Mesenchymal stem cell (in vitro differentiated cells and primary cell): ENCODE results near the gene TMEM178B.
A peak's percentile ranks its signal among the peaks of the same experiment; 100 is the strongest.

Experiments used
- DNase-seq: peaks from one replicate; pipeline ENCODE4 v3.0.0-alpha.2; 2013
- H2AFZ ChIP-seq: one replicate; pipeline ENCODE4 v1.6.1; 2013; ENCODE audit warnings: low read depth, mild to moderate bottlenecking, control low read depth, inconsistent platforms, low read length, moderate library complexity
- H2AK5ac ChIP-seq: 2 replicates; pipeline ENCODE4 v1.6.1; 2013; ENCODE audit warnings: low read length, moderate library complexity, mild to moderate bottlenecking, inconsistent platforms; ENCODE audit not compliant: severe bottlenecking
- H2BK120ac ChIP-seq: one replicate; pipeline ENCODE4 v1.6.1; 2013; ENCODE audit warnings: low read depth, mild to moderate bottlenecking, inconsistent platforms, low read length, moderate library complexity
- H2BK12ac ChIP-seq, 2 experiments: one replicate each; pipeline ENCODE4 v1.6.1; 2013; ENCODE audit warnings: inconsistent platforms in 2 of 2, low read length in 2 of 2, mild to moderate bottlenecking in 2 of 2, moderate library complexity in 2 of 2, control low read depth in 1 of 2
- H2BK15ac ChIP-seq: one replicate; pipeline ENCODE4 v1.6.1; 2013; ENCODE audit warnings: mild to moderate bottlenecking, low read depth, inconsistent platforms; ENCODE audit not compliant: poor library complexity, severe bottlenecking
- H2BK5ac ChIP-seq: 2 replicates; pipeline ENCODE4 v1.6.1; 2013; ENCODE audit warnings: low read depth, mild to moderate bottlenecking, low read length, control low read depth, inconsistent platforms; ENCODE audit not compliant: poor library complexity, severe bottlenecking
- H3K14ac ChIP-seq, 2 experiments: one replicate each; pipeline ENCODE4 v1.6.1; 2013; ENCODE audit warnings: inconsistent platforms in 2 of 2, low read length in 2 of 2, control low read depth in 1 of 2, mild to moderate bottlenecking in 1 of 2, moderate library complexity in 1 of 2
- H3K18ac ChIP-seq, 2 experiments: one replicate each; pipeline ENCODE4 v1.6.1; 2013; ENCODE audit warnings: inconsistent platforms in 2 of 2, low read length in 2 of 2, control low read depth in 1 of 2, low read depth in 1 of 2, mild to moderate bottlenecking in 1 of 2
- H3K23ac ChIP-seq, 2 experiments: one replicate each; pipeline ENCODE4 v1.6.1; 2013; ENCODE audit warnings: inconsistent platforms in 2 of 2, low read length in 2 of 2, mild to moderate bottlenecking in 2 of 2, moderate library complexity in 2 of 2, control low read depth in 1 of 2
- H3K27ac ChIP-seq: 2 replicates; pipeline ENCODE4 v1.5.1; 2013; ENCODE audit warnings: mild to moderate bottlenecking, moderate library complexity, low read length, control low read depth, inconsistent platforms; ENCODE audit not compliant: poor library complexity, severe bottlenecking
- H3K27me3 ChIP-seq, 2 experiments: 2 replicates each; pipeline versions ENCODE4 v1.6.1 to v1.7.0; 2013; ENCODE audit warnings: low read length in 2 of 2, mild to moderate bottlenecking in 2 of 2, moderate library complexity in 2 of 2, control low read depth in 1 of 2, inconsistent platforms in 1 of 2; ENCODE audit not compliant: control insufficient read depth in 1 of 2, insufficient read depth in 1 of 2
- H3K36me3 ChIP-seq, 2 experiments: 2 replicates each; pipeline versions ENCODE4 v1.6.1 to v1.7.0; 2013; ENCODE audit warnings: low read length in 2 of 2, control low read depth in 1 of 2, inconsistent platforms in 1 of 2, low read depth in 1 of 2, mild to moderate bottlenecking in 1 of 2; ENCODE audit not compliant: insufficient read depth in 2 of 2, control insufficient read depth in 1 of 2
- H3K4ac ChIP-seq, 2 experiments: one replicate each; pipeline ENCODE4 v1.6.1; 2013; ENCODE audit warnings: inconsistent platforms in 2 of 2, low read length in 2 of 2, mild to moderate bottlenecking in 2 of 2, moderate library complexity in 2 of 2, control low read depth in 1 of 2, low read depth in 1 of 2
- H3K4me1 ChIP-seq: 2 replicates; pipeline ENCODE4 v1.6.1; 2013; ENCODE audit warnings: low read depth, low read length, control low read depth; ENCODE audit not compliant: control insufficient read depth, insufficient read depth
- H3K4me2 ChIP-seq: 2 replicates; pipeline ENCODE4 v1.6.1; 2013; ENCODE audit warnings: low read length, mild to moderate bottlenecking, inconsistent platforms; ENCODE audit not compliant: poor library complexity, severe bottlenecking
- H3K4me3 ChIP-seq, 2 experiments: 2 replicates each; pipeline versions ENCODE4 v1.5.1 to v1.7.0; 2013; ENCODE audit warnings: low read length in 2 of 2, mild to moderate bottlenecking in 2 of 2, control low read depth in 1 of 2, low read depth in 1 of 2; ENCODE audit not compliant: insufficient read depth in 1 of 2
- H3K79me1 ChIP-seq: replicated peaks from 2 replicates; pipeline ENCODE4 v1.6.1; 2013; ENCODE audit warnings: mild to moderate bottlenecking, control low read depth, low read length, inconsistent platforms; ENCODE audit not compliant: poor library complexity, severe bottlenecking
- H3K9ac ChIP-seq: 2 replicates; pipeline ENCODE4 v1.7.0; 2013; ENCODE audit warnings: mild to moderate bottlenecking, low read length, moderate library complexity
- H3K9me3 ChIP-seq: 2 replicates; pipeline ENCODE4 v1.7.0; 2013; ENCODE audit warnings: mild to moderate bottlenecking, low read length; ENCODE audit not compliant: control insufficient read depth
- H4K8ac ChIP-seq: one replicate; pipeline ENCODE4 v1.6.1; 2013; ENCODE audit warnings: inconsistent platforms, mild to moderate bottlenecking, low read length, moderate library complexity
- H4K91ac ChIP-seq: one replicate; pipeline ENCODE4 v1.6.1; 2013; ENCODE audit warnings: mild to moderate bottlenecking, low read length, inconsistent platforms
- WGBS: methylation state at CpG from one replicate; pipeline ENCODE4 v1.1.7; 2013; ENCODE audit warnings: mixed read lengths; 5-methylcytosine and 5-hydroxymethylcytosine counted together

TMEM178B gene

DNA sequence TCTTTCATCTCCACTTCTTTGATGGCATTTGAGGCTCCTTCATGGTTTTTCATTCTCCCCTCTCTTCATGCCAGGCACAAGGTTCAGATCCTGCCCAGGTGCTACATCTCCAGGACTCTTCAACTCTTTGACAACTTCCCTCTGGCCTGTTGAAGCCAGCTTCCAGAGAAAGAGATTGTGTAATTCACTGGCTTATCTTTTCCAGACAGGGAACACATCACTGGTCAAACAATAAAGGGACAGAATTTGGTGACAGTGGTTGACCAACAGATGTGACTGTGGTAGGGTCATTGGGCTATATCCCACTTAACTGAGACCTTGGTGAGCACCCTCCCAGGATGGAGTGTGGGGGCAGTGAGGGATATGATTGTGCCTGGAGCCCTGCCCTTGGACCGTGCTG is 365.9 kb downstream of the TMEM178B start:
- H2BK120ac ChIP-seq = no peak overlapping the region
- H2AK5ac ChIP-seq = no peak overlapping the region
- H3K9ac ChIP-seq = no peak overlapping the region
- H3K4me2 ChIP-seq = no peak overlapping the region
- no peak overlapping the region for H3K4ac ChIP-seq
- 13% methylated on average over 1 of the region's 1 CpG for WGBS
- no peak overlapping the region for H4K8ac ChIP-seq
- H4K91ac ChIP-seq = no peak overlapping the region
- no peak overlapping the region for H2BK5ac ChIP-seq
- no peak overlapping the region for H3K4me3 ChIP-seq
- no peak overlapping the region for H2AFZ ChIP-seq
- H3K36me3 ChIP-seq = peaks cover 0 to 2% of the 10 kb centered on the region in 2 experiments
- DNase-seq = no peak
- H3K9me3 ChIP-seq = no peaks in the 10 kb centered on the region
- no peak overlapping the region for H2BK15ac ChIP-seq
- no peak overlapping the region for H3K14ac ChIP-seq
- H3K27me3 ChIP-seq = peaks cover 0 to 2% of the 10 kb centered on the region in 2 experiments
- no peak overlapping the region for H3K23ac ChIP-seq
- no peak overlapping the region for H2BK12ac ChIP-seq
- H3K4me1 ChIP-seq = peaks cover 12% of the 10 kb centered on the region
- H3K18ac ChIP-seq = no peak overlapping the region
- no peaks in the 10 kb centered on the region for H3K79me1 ChIP-seq
- no peak overlapping the region for H3K27ac ChIP-seq

DNA sequence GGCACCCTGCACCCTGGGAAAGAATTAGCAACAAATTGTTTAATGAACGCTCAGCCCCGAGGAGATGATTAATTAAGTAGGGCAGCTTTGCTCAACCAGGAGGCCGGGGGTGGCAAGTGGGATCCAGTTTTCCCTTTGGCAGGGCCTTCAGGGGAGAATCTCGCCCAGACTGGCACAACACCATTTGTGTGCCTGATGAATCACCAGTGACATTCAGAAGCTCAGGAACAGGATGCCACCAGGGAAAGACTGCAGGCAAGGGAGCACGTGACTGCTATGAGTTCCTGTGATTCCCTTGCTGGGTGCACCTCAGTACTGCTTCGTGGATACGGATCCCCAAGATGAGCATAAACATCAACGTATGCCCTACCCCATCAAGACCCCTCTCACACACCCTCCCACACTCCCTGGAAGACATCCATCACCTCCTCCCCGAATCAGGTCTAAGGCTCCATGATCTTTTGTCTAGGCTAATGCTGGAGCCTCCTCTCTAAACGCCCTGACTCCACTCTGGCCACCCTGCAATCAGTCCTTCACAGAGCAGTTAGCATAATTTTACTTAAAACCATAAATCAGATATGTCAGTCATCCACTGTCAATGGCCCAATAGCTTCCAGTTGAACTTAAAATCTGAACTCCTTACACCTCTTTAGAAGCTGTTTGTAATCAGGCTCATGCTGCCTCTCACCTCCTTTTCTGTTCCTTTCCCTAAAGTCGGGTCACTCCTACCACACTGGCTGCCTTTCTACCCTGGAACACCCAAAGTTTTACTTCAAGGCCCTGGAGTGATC is 368.2 kb downstream of the TMEM178B start:
- H3K79me1 ChIP-seq = no peaks in the 10 kb centered on the region
- no peak overlapping the region for H3K27ac ChIP-seq
- no peak overlapping the region for H2BK120ac ChIP-seq
- peaks cover 6% of the 10 kb centered on the region for H3K4me1 ChIP-seq
- H3K4ac ChIP-seq = no peak overlapping the region
- peaks cover 0 to 2% of the 10 kb centered on the region in 2 experiments for H3K36me3 ChIP-seq
- H3K23ac ChIP-seq = no peak overlapping the region
- DNase-seq = no peak
- peaks cover 0 to 2% of the 10 kb centered on the region in 2 experiments for H3K27me3 ChIP-seq
- no peak overlapping the region for H3K4me3 ChIP-seq
- H2BK12ac ChIP-seq = no peak overlapping the region
- no peak overlapping the region for H4K8ac ChIP-seq
- H2AFZ ChIP-seq = no peak overlapping the region
- no peak overlapping the region for H3K4me2 ChIP-seq
- 67% methylated on average over 11 of the region's 11 CpGs for WGBS
- H2AK5ac ChIP-seq = no peak overlapping the region
- H2BK5ac ChIP-seq = no peak overlapping the region
- no peaks in the 10 kb centered on the region for H3K9me3 ChIP-seq
- no peak overlapping the region for H4K91ac ChIP-seq
- H3K18ac ChIP-seq = no peak overlapping the region
- no peak overlapping the region for H2BK15ac ChIP-seq
- no peak overlapping the region for H3K14ac ChIP-seq
- no peak overlapping the region for H3K9ac ChIP-seq

- H2AK5ac ChIP-seq = no peak overlapping the region
- H2BK5ac ChIP-seq = no peak overlapping the region
- H2BK120ac ChIP-seq = no peak overlapping the region
- WGBS = 83% methylated on average over 1 of the region's 2 CpGs
- H4K91ac ChIP-seq = no peak overlapping the region
- no peak overlapping the region for H3K4me3 ChIP-seq
- H3K27me3 ChIP-seq = peaks cover 0 to 2% of the 10 kb centered on the region in 2 experiments
- no peak overlapping the region for H3K27ac ChIP-seq
- no peaks in the 10 kb centered on the region for H3K9me3 ChIP-seq
- no peaks in the 10 kb centered on the region for H3K79me1 ChIP-seq
- no peak overlapping the region for H3K9ac ChIP-seq
- no peak overlapping the region for H4K8ac ChIP-seq
- no peak overlapping the region for H3K4ac ChIP-seq
- no peak overlapping the region for H3K23ac ChIP-seq
- no peaks in the 10 kb centered on the region for H3K36me3 ChIP-seq
- no peak overlapping the region for H3K4me2 ChIP-seq
- no peak overlapping the region for H2BK12ac ChIP-seq
- H3K14ac ChIP-seq = no peak overlapping the region
- H2BK15ac ChIP-seq = no peak overlapping the region
- peaks cover 4% of the 10 kb centered on the region for H3K4me1 ChIP-seq
- no peak overlapping the region for H2AFZ ChIP-seq
- H3K18ac ChIP-seq = no peak overlapping the region
- DNase-seq = no peak
These were observed 368.9 kb downstream of the TMEM178B start for GRCh38 chr7:141442781-141443180.

DNA sequence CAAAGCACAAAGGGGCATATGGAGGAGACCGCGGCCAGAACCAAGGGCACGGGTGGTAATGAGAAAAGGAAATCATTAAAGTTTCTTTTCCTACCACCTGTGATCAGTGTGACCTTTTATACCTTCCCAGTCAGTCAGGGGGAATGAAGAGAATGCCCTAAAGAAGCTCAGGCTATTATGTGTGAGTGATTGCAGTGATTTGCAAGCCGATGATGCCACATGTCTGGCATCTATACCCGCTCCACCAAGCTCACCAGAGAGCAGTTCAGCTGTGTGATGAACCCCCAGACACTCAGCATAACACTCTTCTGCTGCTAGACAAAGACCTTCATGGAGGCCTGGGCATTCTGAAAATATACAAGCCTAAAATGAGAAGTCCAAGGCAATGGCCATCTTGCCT is 371.1 kb downstream of the TMEM178B start:
- H4K8ac ChIP-seq = no peak overlapping the region
- no peak overlapping the region for H3K4ac ChIP-seq
- no peak overlapping the region for H3K18ac ChIP-seq
- no peak overlapping the region for H3K23ac ChIP-seq
- H2AK5ac ChIP-seq = no peak overlapping the region
- H3K36me3 ChIP-seq = peaks cover 0 to 3% of the 10 kb centered on the region in 2 experiments
- H3K9me3 ChIP-seq = no peaks in the 10 kb centered on the region
- WGBS = 85% methylated on average over 2 of the region's 5 CpGs
- H2BK5ac ChIP-seq = no peak overlapping the region
- no peak overlapping the region for H3K4me2 ChIP-seq
- no peak overlapping the region for H2BK120ac ChIP-seq
- peaks cover 0 to 2% of the 10 kb centered on the region in 2 experiments for H3K27me3 ChIP-seq
- no peak overlapping the region for H3K9ac ChIP-seq
- no peak for DNase-seq
- peaks cover 4% of the 10 kb centered on the region for H3K4me1 ChIP-seq
- no peak overlapping the region for H4K91ac ChIP-seq
- H2BK12ac ChIP-seq = no peak overlapping the region
- H3K27ac ChIP-seq = peak overlapping the region; percentile 18
- H3K14ac ChIP-seq = no peak overlapping the region
- H3K79me1 ChIP-seq = no peaks in the 10 kb centered on the region
- no peak overlapping the region for H3K4me3 ChIP-seq
- H2AFZ ChIP-seq = no peak overlapping the region
- H2BK15ac ChIP-seq = no peak overlapping the region
